A549 (cell line): ENCODE results near the gene GRM2. TPM values are rescaled to one million over a fixed set of nuclear protein-coding genes. Genes with fewer than 3 reads are reported as not detected.

Experiments
- ATAC-seq, 2 experiments: fragments of 200-7000 bp in 1 of 2; fragments of >200 bp in 1 of 2; cut with Nextera tagmentation in 1 of 2; cut with Tn5 transposase in 1 of 2; 3 replicates each; pipeline versions ENCODE4 v1.8.0 to v1.9.1; 2018 to 2020; ENCODE audit warnings: mild to moderate bottlenecking in 1 of 2, moderate library complexity in 1 of 2
- CTCF ChIA-PET: fragments of 300-600 bp; sonication (Branson Sonifier 250); formaldehyde crosslinking; extraction: SDS; loops from one replicate; lab custom pipeline; 2021; ENCODE audit warnings: antibody characterized with exemption, inconsistent platforms; lab: Yijun Ruan, JAX
- POLR2A ChIA-PET: fragments of 350-600 bp; formaldehyde crosslinking; extraction: SDS; loops from one replicate; lab custom pipeline; 2021; ENCODE audit warnings: antibody characterized with exemption, inconsistent platforms; lab: Yijun Ruan, JAX
- DNase-seq, 2 experiments: peaks; one replicate each; pipeline versions ENCODE4 v3.0.0 to v3.0.0-alpha.2; 2011 to 2016; ENCODE audit warnings: low read depth in 1 of 2, low spot score in 1 of 2
- FAIRE-seq: peaks from 2 replicates; lab custom pipeline; 2011; peaks lifted over from hg19 to GRCh38; lab: Jason Lieb, UNC
- H3K27ac ChIP-seq, 2 experiments: fragments of >200 bp; sonication (Bioruptor Twin); formaldehyde crosslinking; 3 replicates each; pipeline ENCODE4 v1.5.1; 2016 to 2017
- H3K4me1 ChIP-seq: fragments of >200 bp; sonication (Bioruptor Twin); formaldehyde crosslinking; 3 replicates; pipeline ENCODE4 v1.6.1; 2016
- H3K4me2 ChIP-seq: fragments of >200 bp; sonication (Bioruptor Twin); formaldehyde crosslinking; 3 replicates; pipeline ENCODE4 v1.6.1; 2016
- H3K4me3 ChIP-seq: fragments of >200 bp; sonication (Bioruptor Twin); formaldehyde crosslinking; 3 replicates; pipeline ENCODE4 v1.5.1; 2016
- H3K9me3 ChIP-seq: fragments of >200 bp; sonication (Bioruptor Twin); formaldehyde crosslinking; 3 replicates; pipeline ENCODE4 v1.6.1; 2016
- BHLHE40 ChIP-seq: IDR thresholded peaks from 2 replicates; pipeline ENCODE4 v1.6.1; 2012; ENCODE audit warnings: low read depth, low read length, inconsistent platforms
- CBX8 ChIP-seq: fragments of 200-600 bp; sonication (generic); IDR thresholded peaks from 2 replicates; pipeline ENCODE4 v1.6.1; 2016
- CHD2 ChIP-seq: fragments of 150-350 bp; IDR thresholded peaks from 2 replicates; pipeline ENCODE4 v1.6.1; 2014; ENCODE audit warnings: low read length; ENCODE audit not compliant: partially characterized antibody
- CHD4 ChIP-seq: fragments of 200-600 bp; sonication (generic); IDR thresholded peaks from 2 replicates; pipeline ENCODE4 v1.6.1; 2016; ENCODE audit warnings: antibody characterized with exemption, mild to moderate bottlenecking, borderline replicate concordance
- E2F6 ChIP-seq: IDR thresholded peaks from 2 replicates; pipeline ENCODE4 v1.6.1; 2012; ENCODE audit warnings: low read depth, borderline replicate concordance
- EHF ChIP-seq: fragments of 250-450 bp; sonication (Bioruptor Pico); IDR thresholded peaks from 2 replicates; pipeline ENCODE4 v1.5.0; 2020; ENCODE audit warnings: mild to moderate bottlenecking
- EHMT2 ChIP-seq: fragments of 200-600 bp; sonication (generic); IDR thresholded peaks from 2 replicates; pipeline ENCODE4 v1.6.1; 2016; ENCODE audit warnings: antibody characterized with exemption, low read depth, mild to moderate bottlenecking, moderate library complexity
- ESRRA ChIP-seq: fragments of 150-350 bp; IDR thresholded peaks from 2 replicates; pipeline ENCODE4 v1.6.1; 2014; ENCODE audit warnings: mild to moderate bottlenecking, low read length, borderline replicate concordance
- FOSB ChIP-seq: fragments of 250-450 bp; sonication (Bioruptor Pico); IDR thresholded peaks from 2 replicates; pipeline ENCODE4 v1.5.0; 2020; ENCODE audit warnings: mild to moderate bottlenecking, moderate library complexity
- FOSL2 ChIP-seq, 2 experiments: fragments of 450-650 bp in 1 of 2; fragments of >200 bp in 1 of 2; sonication (Bioruptor Twin) in 1 of 2; formaldehyde crosslinking; IDR thresholded peaks; 2 replicates each; pipeline versions ENCODE4 v1.5.0 to v1.6.1; 2016 to 2020; ENCODE audit warnings: mild to moderate bottlenecking in 1 of 2, moderate library complexity in 1 of 2
- FOXS1 ChIP-seq: fragments of 250-450 bp; sonication (Bioruptor Pico); IDR thresholded peaks from 2 replicates; pipeline ENCODE4 v1.5.0; 2020; ENCODE audit warnings: mild to moderate bottlenecking, moderate library complexity
- GATA3 ChIP-seq: IDR thresholded peaks from 2 replicates; pipeline ENCODE4 v1.6.1; 2012; ENCODE audit warnings: borderline replicate concordance
- HES2 ChIP-seq: fragments of >200 bp; sonication (Bioruptor Twin); formaldehyde crosslinking; IDR thresholded peaks from 2 replicates; pipeline ENCODE4 v1.6.1; 2016
- HEYL ChIP-seq: fragments of 250-450 bp; sonication (Bioruptor Pico); IDR thresholded peaks from 2 replicates; pipeline ENCODE4 v1.8.0; 2021; ENCODE audit warnings: mild to moderate bottlenecking, moderate library complexity
- HOXA7 ChIP-seq: fragments of 250-450 bp; sonication (Bioruptor Pico); IDR thresholded peaks from 2 replicates; pipeline ENCODE4 v1.5.0; 2020; ENCODE audit warnings: mild to moderate bottlenecking, moderate library complexity
- HOXB5 ChIP-seq: fragments of 250-450 bp; sonication (Bioruptor Pico); IDR thresholded peaks from 2 replicates; pipeline ENCODE4 v1.5.0; 2020; ENCODE audit warnings: mild to moderate bottlenecking, moderate library complexity
- JUNB ChIP-seq: fragments of >200 bp; sonication (Bioruptor Twin); formaldehyde crosslinking; IDR thresholded peaks from 2 replicates; pipeline ENCODE4 v1.6.1; 2016
- KDM5A ChIP-seq: fragments of 200-600 bp; sonication (generic); IDR thresholded peaks from 2 replicates; pipeline ENCODE4 v1.6.1; 2016; ENCODE audit warnings: antibody characterized with exemption, mild to moderate bottlenecking
- MAZ ChIP-seq: fragments of 150-350 bp; IDR thresholded peaks from 2 replicates; pipeline ENCODE4 v1.6.1; 2014; ENCODE audit warnings: antibody characterized with exemption, low read depth, low read length, borderline replicate concordance
- NFE2L2 ChIP-seq: fragments of 150-350 bp; conservative IDR thresholded peaks from 2 replicates; pipeline ENCODE4 v1.6.1; 2014; ENCODE audit warnings: low read length
- NR3C1 ChIP-seq: fragments of >200 bp; sonication (Bioruptor Twin); formaldehyde crosslinking; IDR thresholded peaks from 3 replicates; pipeline ENCODE4 v1.6.1; 2017
- PHF8 ChIP-seq: fragments of 200-600 bp; sonication (generic); IDR thresholded peaks from 2 replicates; pipeline ENCODE4 v1.6.1; 2016; ENCODE audit warnings: low read depth, mild to moderate bottlenecking, antibody characterized with exemption, moderate library complexity, borderline replicate concordance
- POLR2AphosphoS2 ChIP-seq: conservative IDR thresholded peaks from 2 replicates; pipeline ENCODE4 v1.6.1; 2012; ENCODE audit warnings: low read length, improper control_type of control experiment, inconsistent platforms
- RNF2 ChIP-seq: fragments of 200-600 bp; sonication (generic); IDR thresholded peaks from 2 replicates; pipeline ENCODE4 v1.6.1; 2016; ENCODE audit warnings: low read depth, mild to moderate bottlenecking, antibody characterized with exemption, moderate library complexity, borderline replicate concordance
- SREBF2 ChIP-seq: fragments of 450-650 bp; IDR thresholded peaks from 2 replicates; pipeline ENCODE4 v1.6.1; 2014; ENCODE audit warnings: mild to moderate bottlenecking, moderate library complexity
- TFCP2L1 ChIP-seq: fragments of 250-450 bp; sonication (Bioruptor Pico); IDR thresholded peaks from 2 replicates; pipeline ENCODE4 v1.5.0; 2021; ENCODE audit warnings: mild to moderate bottlenecking
- ZC3H11A ChIP-seq: fragments of 450-650 bp; IDR thresholded peaks from 2 replicates; pipeline ENCODE4 v1.6.1; 2014; ENCODE audit warnings: antibody characterized with exemption, mild to moderate bottlenecking
- ZNF302 ChIP-seq: fragments of 250-450 bp; sonication (Bioruptor Pico); IDR thresholded peaks from 2 replicates; pipeline ENCODE4 v1.9.0; 2021; ENCODE audit warnings: inconsistent platforms, mild to moderate bottlenecking, moderate library complexity
- WGBS: methylation state at CpG from one replicate; pipeline ENCODE4 v1.1.6; 2017; ENCODE audit errors: missing lambda C conversion rate; 5-methylcytosine and 5-hydroxymethylcytosine counted together
- polyA plus RNA-seq, 4 experiments: library from polyadenylated mRNA; depleted of rRNA in 3 of 4; stranded (reverse); fragments of >200 nt; fragmentation: RNase III in 1 of 4; extraction: RNeasy Plus Mini Kit Qiagen cat#74134 plus additional on column Dnase treatment in 1 of 4; gene quantifications; 2 replicates in 3 of 4; 3 replicates in 1 of 4; pipeline ENCODE4 v1.2.3, GENCODE V29; 2011 to 2017
- TF ChIP-seq, protein P1 (sequence below): fragments of 150-350 bp; IDR thresholded peaks from 2 replicates; pipeline ENCODE4 v1.6.1; 2014; ENCODE audit warnings: low read depth, mild to moderate bottlenecking, low read length

GRM2 gene
- polyA plus RNA-seq, 2 of the 4 experiments (the other 2 are of a cell fraction) = 0.03 TPM; not detected in 1

DNA sequence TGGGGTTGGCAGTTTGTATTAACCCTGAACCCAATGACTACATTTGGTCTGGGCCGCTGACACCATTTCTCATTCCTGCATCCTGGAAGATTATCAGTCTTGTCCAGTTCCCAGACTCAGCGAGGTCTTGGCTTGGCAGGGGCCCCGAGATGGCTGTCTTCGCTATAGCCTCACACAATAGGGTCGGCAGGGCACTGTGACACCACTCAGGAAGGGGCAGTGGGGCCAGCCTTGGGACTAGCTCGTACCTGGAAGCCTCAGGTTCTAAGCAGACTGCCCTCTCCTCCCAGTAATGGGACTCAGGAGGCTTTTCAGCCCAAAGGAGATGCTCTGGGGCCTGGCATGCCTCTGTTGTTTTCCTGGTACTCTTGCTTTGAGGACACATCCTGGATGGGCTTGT lies 26.7 kb upstream of the GRM2 start (continued):
- no peak for TF ChIP-seq MAZ
- no peak for TF ChIP-seq RNF2
- no peak for TF ChIP-seq HOXB5 (CRISPR knock-in tag)
- no peak for TF ChIP-seq NR3C1
- no peak for TF ChIP-seq EHF
- no peak for TF ChIP-seq NFE2L2
- TF ChIP-seq EHMT2 = no peak

- H3K27ac ChIP-seq = no peak overlapping the region
- FAIRE-seq = no peak
These were observed 26.1 kb upstream of the GRM2 start for GRCh38 chr3:51680663-51681230.

GRCh38 chr3:51681453-51681852 lies 25.4 kb upstream of the GRM2 start:
- H3K4me3 ChIP-seq = no peak overlapping the region
- H3K9me3 ChIP-seq = no peaks in the 10 kb centered on the region
- DNase-seq = no peak
- ChIA-PET CTCF (interaction anchor here (0.6 to 7.3 kb wide), 30 partner anchors 9 to 299 kb away, joined by 3 to 115 read pairs (median 5); partner anchors contain the start of genes DCAF1, GRM2, IQCF6 and RAD54L2), POLR2A (interaction anchor here (1.2 to 1.5 kb wide), 2 partner anchors 179 to 182 kb away, joined by 3 to 10 read pairs; partner anchors contain the start of gene DCAF1)
- WGBS = 96% methylated on average over 3 of the region's 3 CpGs
- no peak for FAIRE-seq
- H3K4me1 ChIP-seq = peaks cover 4% of the 10 kb centered on the region; the same call in 1 of the 3 replicates
- ATAC-seq = peak in 1 of 2 experiments; percentile 15; a peak in 3 of 6 replicates
- H3K27ac ChIP-seq = no peak overlapping the region
- TF ChIP-seq E2F6 = no peak
- no peak for TF ChIP-seq GATA3
- no peak for TF ChIP-seq CHD2
- TF ChIP-seq HEYL (CRISPR knock-in tag) = no peak
- TF ChIP-seq HOXA7 (CRISPR knock-in tag) = no peak
- TF ChIP-seq CBX8 = no peak
- TF ChIP-seq SREBF2 = no peak
- TF ChIP-seq FOSL2 (IDR thresholded peaks at IDR 0.05) = no peak
- TF ChIP-seq FOSL2 (CRISPR knock-in tag; IDR thresholded peaks at IDR 0.05) = no peak
- no peak for TF ChIP-seq MAZ
- no peak for TF ChIP-seq KDM5A
- TF ChIP-seq HES2 = no peak
- TF ChIP-seq FOXS1 (CRISPR knock-in tag) = no peak
- no peak for TF ChIP-seq POLR2AphosphoS2
- no peak for TF ChIP-seq CHD4
- TF ChIP-seq ZC3H11A = no peak
- TF ChIP-seq, protein P1, sequence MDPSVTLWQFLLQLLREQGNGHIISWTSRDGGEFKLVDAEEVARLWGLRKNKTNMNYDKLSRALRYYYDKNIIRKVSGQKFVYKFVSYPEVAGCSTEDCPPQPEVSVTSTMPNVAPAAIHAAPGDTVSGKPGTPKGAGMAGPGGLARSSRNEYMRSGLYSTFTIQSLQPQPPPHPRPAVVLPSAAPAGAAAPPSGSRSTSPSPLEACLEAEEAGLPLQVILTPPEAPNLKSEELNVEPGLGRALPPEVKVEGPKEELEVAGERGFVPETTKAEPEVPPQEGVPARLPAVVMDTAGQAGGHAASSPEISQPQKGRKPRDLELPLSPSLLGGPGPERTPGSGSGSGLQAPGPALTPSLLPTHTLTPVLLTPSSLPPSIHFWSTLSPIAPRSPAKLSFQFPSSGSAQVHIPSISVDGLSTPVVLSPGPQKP = no peak
- TF ChIP-seq, all 56 proteins: peak for 0
- H3K4me2 ChIP-seq = no peak overlapping the region

More at GRCh38 chr3:51680663-51681230, 26.1 kb upstream of the GRM2 start:
- TF ChIP-seq BHLHE40 (no peak), PHF8 (no peak), E2F6 (no peak), JUNB (no peak), ESRRA (no peak), NFE2L2 (no peak), EHF (no peak), ZNF302 (no peak), MAZ (no peak), TFCP2L1 (CRISPR knock-in tag) (no peak), SREBF2 (no peak), CHD4 (no peak), HES2 (no peak), FOSB (CRISPR knock-in tag) (no peak)
- TF ChIP-seq, protein P1 = no peak
- H3K9me3 ChIP-seq = no peaks in the 10 kb centered on the region
- 94% methylated on average over 2 of the region's 2 CpGs for WGBS
- DNase-seq (no peak), ATAC-seq (no peak)
- POLR2A ChIA-PET = no interaction called here
- peaks cover 4% of the 10 kb centered on the region; the same call in 1 of the 3 replicates for H3K4me1 ChIP-seq
- H3K4me3 ChIP-seq = no peak overlapping the region
- H3K4me2 ChIP-seq = no peak overlapping the region
- CTCF ChIA-PET = interaction anchor here (1.0 to 7.3 kb wide), 14 partner anchors 8 to 292 kb away, joined by 3 to 115 read pairs (median 13); partner anchors contain the start of genes DCAF1, GRM2 and RAD54L2
